SK-N-SH treated with all-trans-retinoic acid at 6 μM for 48 hours (cell line): ENCODE results near the gene HOXC10.

Source experiments
- ATAC-seq: fragments of 200-7000 bp; cut with Tn5 transposase; 3 replicates; pipeline ENCODE4 v1.9.1; 2020; ENCODE audit warnings: mild to moderate bottlenecking, moderate library complexity
- ARNTL ChIP-seq: fragments of 450-650 bp; formaldehyde crosslinking; IDR thresholded peaks from 2 replicates; pipeline ENCODE4 v1.5.0; 2020; ENCODE audit warnings: low read depth, mild to moderate bottlenecking, moderate library complexity, borderline replicate concordance
- GLIS3 ChIP-seq: fragments of 250-450 bp; sonication (Bioruptor Pico); IDR thresholded peaks from 2 replicates; pipeline ENCODE4 v1.5.0; 2020; ENCODE audit warnings: mild to moderate bottlenecking, moderate library complexity
- OSR1 ChIP-seq: fragments of 250-450 bp; sonication (Bioruptor Pico); IDR thresholded peaks from 2 replicates; pipeline ENCODE4 v1.8.0; 2022; ENCODE audit warnings: moderate library complexity, mild to moderate bottlenecking, inconsistent platforms
- POU6F1 ChIP-seq: fragments of 250-450 bp; sonication (Bioruptor Pico); IDR thresholded peaks from 2 replicates; pipeline ENCODE4 v1.8.0; 2021; ENCODE audit warnings: low read depth, mild to moderate bottlenecking, moderate library complexity, borderline replicate concordance
- PPARA ChIP-seq: fragments of 250-450 bp; sonication (Bioruptor Pico); IDR thresholded peaks from 2 replicates; pipeline ENCODE4 v1.5.0; 2020; ENCODE audit warnings: mild to moderate bottlenecking, borderline replicate concordance
- TOX ChIP-seq: fragments of 250-450 bp; sonication (Bioruptor Pico); IDR thresholded peaks from 2 replicates; pipeline ENCODE4 v1.8.0; 2021; ENCODE audit warnings: mild to moderate bottlenecking, moderate library complexity, borderline replicate concordance
- TSHZ2 ChIP-seq: fragments of 250-450 bp; sonication (Bioruptor Pico); IDR thresholded peaks from 2 replicates; pipeline ENCODE4 v1.5.0; 2020; ENCODE audit warnings: mild to moderate bottlenecking, moderate library complexity

The HOXC10 gene

GRCh38 chr12:54039417-54040147 lies 54.6 kb downstream of the HOXC10 start:
- TF ChIP-seq PPARA (no peak), TOX (CRISPR knock-in tag) (no peak), OSR1 (no peak), ARNTL (CRISPR knock-in tag) (no peak), GLIS3 (CRISPR knock-in tag) (no peak), TSHZ2 (CRISPR knock-in tag) (no peak), POU6F1 (CRISPR knock-in tag) (no peak)
- ATAC-seq, result no peak
